GM19468 (cell line): Measurements from ENCODE around the gene LRFN2.

ENCODE experiments used
- ATAC-seq: cut with Tn5 transposase; IDR thresholded peaks from one replicate; pipeline ENCODE4 v1.9.1; 2021; ENCODE audit warnings: mild to moderate bottlenecking, moderate library complexity, moderate number of reproducible peaks; ENCODE audit not compliant: unreplicated experiment; ENCODE audit errors: extremely low read depth

Gene LRFN2

GRCh38 chr6:40485300-40485699, 101.9 kb downstream of the LRFN2 start:
- ATAC-seq: no peak

- no peak for ATAC-seq
These were observed 103.1 kb downstream of the LRFN2 start for GRCh38 chr6:40484066-40484465.

DNA sequence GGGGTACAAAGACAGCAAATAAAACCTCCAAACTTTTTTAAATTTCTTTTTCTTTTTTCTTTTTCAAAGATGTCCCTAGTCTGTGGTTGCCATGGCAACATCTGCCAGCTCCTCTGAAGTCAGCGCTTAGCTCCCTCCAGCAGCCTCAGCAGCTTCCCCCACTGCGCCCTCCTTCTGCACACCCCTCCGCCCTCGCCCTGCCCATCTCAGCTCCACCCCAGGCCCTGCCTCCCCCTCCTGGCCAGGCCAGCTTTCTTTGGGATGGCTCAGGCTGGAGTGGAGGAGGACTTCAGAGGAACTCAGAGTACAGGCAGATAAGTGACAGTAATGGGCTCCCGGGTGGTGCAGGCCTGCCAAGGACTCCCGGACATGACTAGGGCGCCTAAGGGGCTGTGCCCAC, 104.6 kb downstream of the LRFN2 start:
- no peak for ATAC-seq

- ATAC-seq: no peak
These were observed 106.5 kb downstream of the LRFN2 start for GRCh38 chr6:40480678-40481077.

- ATAC-seq: no peak
These were observed 107.5 kb downstream of the LRFN2 start for GRCh38 chr6:40479706-40480105.

- no peak for ATAC-seq
These were observed 109.7 kb downstream of the LRFN2 start for GRCh38 chr6:40477246-40478126.

DNA sequence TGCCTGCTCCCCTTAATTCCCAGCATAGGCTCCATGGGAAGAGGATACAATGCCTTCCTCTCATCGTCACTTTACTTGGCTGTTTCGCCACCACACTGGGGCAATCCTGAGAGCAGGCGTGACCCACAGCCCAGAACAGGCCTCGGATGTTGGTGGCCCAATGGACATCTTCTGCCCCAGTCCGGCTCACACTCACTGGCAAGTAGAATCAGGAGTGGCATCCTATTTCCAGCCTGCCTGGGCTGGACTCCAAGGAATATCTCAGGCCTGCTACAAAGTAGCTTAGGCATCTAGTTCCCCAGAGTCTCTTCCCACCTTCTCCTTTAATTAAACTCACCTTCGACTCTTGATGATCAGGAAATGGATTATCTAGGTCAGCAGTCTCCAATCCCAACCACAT, 110.5 kb downstream of the LRFN2 start:
- ATAC-seq: no peak

GRCh38 chr6:40474937-40475336, 112.2 kb downstream of the LRFN2 start:
- ATAC-seq: no peak

GRCh38 chr6:40473026-40473425, 114.1 kb downstream of the LRFN2 start:
- ATAC-seq: no peak

DNA sequence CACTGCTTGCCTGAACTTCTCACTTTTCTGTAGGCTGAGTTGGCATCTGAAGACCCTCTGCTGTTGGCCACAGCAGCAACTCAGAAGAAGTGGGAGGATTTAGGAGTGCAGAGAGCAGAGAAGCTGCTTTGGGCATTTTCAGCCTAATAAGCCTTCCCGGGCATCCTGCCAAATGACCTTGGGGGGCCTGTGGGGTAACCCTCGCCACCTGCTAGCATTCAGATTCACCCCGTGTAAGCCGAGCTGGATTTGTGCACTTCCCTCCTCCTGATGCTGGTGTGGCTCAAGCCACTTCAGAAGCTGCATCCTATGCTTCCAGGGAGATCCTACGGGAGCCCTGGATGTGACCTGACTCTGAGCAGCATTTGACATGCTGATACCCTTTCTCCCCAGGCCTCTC, 114.8 kb downstream of the LRFN2 start:
- ATAC-seq: no peak

DNA sequence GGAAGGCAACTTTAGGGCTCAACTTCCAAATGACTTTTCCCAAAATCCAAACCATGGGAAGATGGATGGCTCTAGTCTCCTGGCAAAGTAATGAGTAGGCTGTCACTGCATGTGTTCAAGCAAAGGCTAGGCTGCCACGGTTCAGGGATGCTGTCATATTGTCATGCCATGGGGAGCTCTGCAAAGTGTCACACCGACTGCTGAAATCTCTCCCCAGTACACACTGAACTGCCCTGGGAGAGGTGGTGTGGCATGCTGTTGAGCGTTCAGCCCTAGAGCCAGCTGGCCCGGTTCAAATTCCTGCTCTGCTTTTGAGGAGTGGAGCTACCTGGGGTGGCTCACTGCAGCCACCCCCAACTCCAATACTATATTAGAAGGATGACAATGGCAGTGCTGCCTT, 115.9 kb downstream of the LRFN2 start:
- ATAC-seq: no peak

DNA sequence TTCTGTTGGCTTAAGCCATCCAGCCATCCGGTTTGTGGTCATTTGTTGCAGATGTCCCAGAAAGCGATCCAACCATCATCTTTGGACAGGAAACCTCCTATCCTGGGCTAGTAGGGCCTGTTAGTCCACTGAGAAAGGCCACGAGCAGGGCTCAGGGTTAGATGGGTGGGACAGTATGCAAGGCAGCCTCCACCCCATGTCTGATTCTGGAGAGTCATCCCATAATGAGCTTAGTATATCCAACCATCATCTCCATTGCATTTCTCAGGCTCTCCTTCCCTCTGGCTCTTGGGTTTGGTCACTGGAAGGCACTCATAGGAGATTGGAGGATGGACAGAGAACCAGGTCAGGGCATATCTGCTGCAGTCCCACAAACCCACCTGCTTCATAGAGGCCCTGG, 117.8 kb downstream of the LRFN2 start:
- ATAC-seq: no peak

DNA sequence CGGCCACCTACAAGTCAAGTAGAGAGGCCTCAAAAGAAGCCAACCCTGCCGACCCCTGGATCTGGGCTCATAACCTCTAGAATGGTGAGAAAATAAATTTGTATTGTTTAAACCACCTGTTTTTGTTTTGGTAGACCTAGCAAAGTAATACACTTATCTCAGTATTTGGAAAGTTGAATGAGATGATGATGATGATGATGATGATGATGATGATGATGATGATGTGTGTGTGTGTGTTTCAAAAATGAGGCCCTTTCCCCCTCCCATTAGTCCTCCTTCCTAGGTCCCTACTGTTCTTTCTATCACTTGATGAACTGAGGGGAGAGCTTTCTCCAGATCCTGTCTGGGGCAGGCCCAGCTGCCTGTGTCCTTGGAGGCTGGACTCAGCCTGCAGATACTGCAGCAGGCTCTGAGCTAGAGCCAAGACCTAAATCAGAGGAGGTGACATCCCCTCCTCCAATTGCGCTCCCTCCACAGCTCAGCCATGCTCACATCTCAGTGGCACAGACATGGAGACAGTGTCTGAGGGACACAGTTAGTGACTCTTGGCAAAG, 120.1 kb downstream of the LRFN2 start:
- ATAC-seq: no peak

DNA sequence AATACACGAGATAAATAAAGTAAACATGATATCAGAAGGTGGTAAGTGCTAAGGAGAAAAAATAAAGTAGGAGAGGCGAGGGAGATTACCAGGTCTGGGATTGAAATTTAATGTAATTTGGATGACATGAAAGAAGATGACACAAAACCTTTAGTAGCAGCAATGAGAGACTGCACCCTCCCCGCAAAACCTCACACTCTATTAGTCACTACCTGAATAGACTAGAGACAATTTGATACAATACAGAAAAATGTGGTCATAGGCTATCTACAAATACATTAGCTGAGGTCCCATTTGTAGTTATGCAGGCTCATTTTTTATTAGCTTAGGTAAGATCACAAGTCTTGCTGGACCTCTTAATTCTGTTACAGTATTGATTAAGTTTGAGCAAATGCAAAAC, 125.5 kb downstream of the LRFN2 start:
- no peak for ATAC-seq

DNA sequence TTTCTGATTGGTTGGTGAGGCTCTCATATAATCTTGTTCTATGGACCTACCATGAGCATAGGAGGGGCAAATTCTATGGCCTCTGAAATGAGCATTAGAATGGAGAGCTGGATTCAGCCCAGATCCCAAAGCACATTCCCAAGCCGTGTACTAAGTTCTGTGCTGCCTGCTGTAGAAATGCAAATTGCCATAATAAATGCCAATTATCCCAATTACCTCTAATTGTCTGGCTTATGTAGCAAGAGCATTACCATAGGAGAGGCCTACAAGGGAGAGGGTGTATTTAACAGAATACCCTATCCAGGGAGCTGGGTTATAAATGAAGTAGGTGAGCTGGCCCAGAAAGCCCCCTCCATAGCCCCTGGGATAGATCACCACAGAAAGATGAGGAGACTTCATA, 126.8 kb downstream of the LRFN2 start:
- no peak for ATAC-seq

DNA sequence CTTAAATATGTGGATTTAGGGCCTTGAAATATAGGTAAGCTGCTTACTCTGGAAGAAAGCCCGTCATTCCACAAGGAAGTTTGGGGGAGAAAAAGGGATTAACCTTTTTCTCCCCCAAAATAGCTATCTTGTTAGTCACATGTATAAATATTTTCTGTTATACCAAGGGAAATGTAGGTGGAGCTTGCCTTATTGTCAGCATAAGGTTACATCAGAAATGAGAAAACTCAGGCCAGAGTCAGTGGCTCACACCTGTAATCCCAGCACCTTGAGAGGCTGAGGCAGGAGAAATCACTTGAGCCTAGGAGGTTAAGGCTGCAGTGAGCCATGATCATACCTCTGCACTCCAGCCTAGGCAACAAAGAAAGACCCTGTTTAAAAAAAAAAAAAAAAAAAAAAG, 129.9 kb downstream of the LRFN2 start:
- ATAC-seq: no peak

DNA sequence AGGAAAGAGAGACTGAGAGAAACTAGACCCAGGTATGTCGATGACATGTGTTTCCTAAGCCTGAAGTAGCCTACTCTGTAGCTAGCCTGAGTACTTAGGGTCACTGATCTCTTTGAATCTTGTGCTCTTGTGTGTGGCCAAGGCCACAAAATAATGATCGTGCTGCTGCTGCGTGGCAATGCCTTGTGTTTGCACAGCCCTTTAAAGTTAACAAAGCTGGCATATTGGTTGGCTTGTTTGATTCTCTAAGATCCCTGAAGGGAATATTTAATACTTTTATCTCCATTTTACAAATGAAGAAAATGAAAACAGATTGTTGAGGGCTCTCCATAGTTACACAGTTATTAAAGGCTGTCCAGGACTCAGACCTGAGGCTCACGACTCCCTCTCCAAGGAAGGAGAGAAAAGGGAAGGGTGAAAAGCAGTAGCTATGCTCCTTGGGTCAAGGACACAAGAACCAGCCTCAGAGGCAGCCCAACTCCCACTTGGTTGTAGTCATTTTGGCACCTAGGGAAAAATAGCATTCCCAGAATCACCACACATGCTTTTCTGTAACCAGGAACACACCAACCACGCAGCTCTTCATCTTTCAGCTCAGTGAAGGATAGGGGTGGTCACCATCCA, 130.7 kb downstream of the LRFN2 start:
- ATAC-seq: no peak

GRCh38 chr6:40455686-40456389, 131.3 kb downstream of the LRFN2 start:
- no peak for ATAC-seq

- ATAC-seq: no peak
These were observed 136.7 kb downstream of the LRFN2 start for GRCh38 chr6:40450483-40450882.

- ATAC-seq: no peak
These were observed 142.4 kb downstream of the LRFN2 start for GRCh38 chr6:40444811-40445210.

GRCh38 chr6:40444312-40444711, 142.9 kb downstream of the LRFN2 start:
- ATAC-seq: no peak
